Caco-2 (cell line): Measurements from ENCODE around the gene UBE2I. TPM values are rescaled to one million over a fixed set of nuclear protein-coding genes. Genes with fewer than 3 reads are reported as not detected.
A peak's percentile ranks its signal among the peaks of the same experiment; 100 is the strongest.

ENCODE experiments used
- BruUV-seq: library from RNA; stranded (reverse); fragments of 400-500 nt; replicated peaks from 2 replicates; lab custom pipeline; 2021; lab: Mats Ljungman, UMichigan
- CTCF ChIA-PET: fragments of 300-600 bp; sonication (Branson Sonifier 250); formaldehyde crosslinking; loops from one replicate; lab custom pipeline; 2022; ENCODE audit warnings: antibody characterized with exemption; lab: Charles Lee
- POLR2A ChIA-PET: fragments of 300-600 bp; sonication (Branson Sonifier 250); formaldehyde crosslinking; loops from one replicate; lab custom pipeline; 2022; ENCODE audit warnings: antibody characterized with exemption; lab: Charles Lee
- DNase-seq, 2 experiments: peaks; one replicate each; pipeline versions ENCODE4 v3.0.0 to v3.0.0-alpha.2; 2020 to 2022
- H3K27me3 ChIP-seq: replicated peaks from 2 replicates; pipeline ENCODE4 v1.6.0; 2011; ENCODE audit warnings: low read length; ENCODE audit not compliant: control insufficient read depth, insufficient read depth
- H3K36me3 ChIP-seq: 2 replicates; pipeline ENCODE4 v1.5.1; 2011; ENCODE audit warnings: low read length; ENCODE audit not compliant: control insufficient read depth, insufficient read depth
- H3K4me1 ChIP-seq: fragments of 250-450 bp; sonication (Bioruptor Pico); 2 replicates; pipeline ENCODE4 v1.5.1; 2020; ENCODE audit warnings: mild to moderate bottlenecking
- H3K4me3 ChIP-seq: 2 replicates; pipeline ENCODE4 v1.5.1; 2011; ENCODE audit warnings: low read depth, mild to moderate bottlenecking, control low read depth, low read length
- H3K9me3 ChIP-seq: fragments of 250-450 bp; sonication (Bioruptor Pico); 2 replicates; pipeline ENCODE4 v1.5.1; 2020; ENCODE audit warnings: mild to moderate bottlenecking, moderate library complexity
- H3K27ac Mint-ChIP-seq: one replicate; pipeline ENCODE4 v1.8.0; 2022; ENCODE audit warnings: mixed read lengths; ENCODE audit not compliant: unreplicated experiment
- H3K27me3 Mint-ChIP-seq: one replicate; pipeline ENCODE4 v1.8.0; 2022; ENCODE audit warnings: mixed read lengths; ENCODE audit not compliant: insufficient read depth, unreplicated experiment
- H3K36me3 Mint-ChIP-seq: one replicate; pipeline ENCODE4 v1.8.0; 2022; ENCODE audit warnings: mild to moderate bottlenecking, mixed read lengths; ENCODE audit not compliant: insufficient read depth, unreplicated experiment
- H3K4me1 Mint-ChIP-seq: one replicate; pipeline ENCODE4 v1.8.0; 2022; ENCODE audit warnings: low read depth, mixed read lengths; ENCODE audit not compliant: unreplicated experiment
- H3K4me3 Mint-ChIP-seq: one replicate; pipeline ENCODE4 v1.8.0; 2022; ENCODE audit warnings: mild to moderate bottlenecking, moderate library complexity, mixed read lengths; ENCODE audit not compliant: unreplicated experiment
- H3K9me3 Mint-ChIP-seq: one replicate; pipeline ENCODE4 v1.8.0; 2022; ENCODE audit warnings: mixed read lengths; ENCODE audit not compliant: unreplicated experiment
- CTCF ChIP-seq, 2 experiments: fragments of 200-600 bp in 1 of 2; IDR thresholded peaks; 1 replicate in 1 of 2; 2 replicates in 1 of 2; pipeline versions ENCODE4 v1.5.1 to v1.8.0; 2011 to 2022; ENCODE audit warnings: antibody characterized with exemption in 1 of 2, control low read depth in 1 of 2, inconsistent platforms in 1 of 2, low read depth in 1 of 2, low read length in 1 of 2, mild to moderate bottlenecking in 1 of 2, moderate library complexity in 1 of 2; ENCODE audit not compliant: insufficient read depth in 1 of 2, severe bottlenecking in 1 of 2, unreplicated experiment in 1 of 2
- intact Hi-C: fragments of 100-400 bp; cut with micrococcal nuclease; formaldehyde crosslinking; loops from one replicate; pipeline ENCODE4 v1.10.0; 2022; ENCODE audit not compliant: unreplicated experiment
- total RNA-seq: library from RNA; stranded (reverse); gene quantifications from 2 replicates; pipeline ENCODE4 v1.2.3, GENCODE V29; 2022

The UBE2I gene
- total RNA-seq, 1 experiment from 2014 or later: 178 TPM

GRCh38 chr16:1350691-1351090 is 41.3 kb downstream of the UBE2I start:
- Mint-ChIP-seq H3K27me3 (no peaks in the 10 kb centered on the region), H3K36me3 (peaks cover 28% of the 10 kb centered on the region), H3K27ac (no peak overlapping the region), H3K4me1 (peaks cover 11% of the 10 kb centered on the region), H3K9me3 (no peaks in the 10 kb centered on the region), H3K4me3 (peak overlapping the region; percentile 68)
- Histone ChIP-seq H3K27me3 (no peaks in the 10 kb centered on the region), H3K36me3 (no peaks in the 10 kb centered on the region; the same call in 1 of the 2 replicates), H3K9me3 (no peaks in the 10 kb centered on the region), H3K4me3 (peak overlapping the region; percentile 79), H3K4me1 (0 out of 2 replicates have a peak, but pooled peaks cover 3% of the 10 kb centered on the region)
- intact Hi-C loops: no loop called here
- no peak for DNase-seq
- no peak for TF ChIP-seq CTCF (IDR thresholded peaks at IDR 0.05; ENCODE audit: insufficient read depth in 1 of 2, low read depth in 1 of 2, low read length in 1 of 2, severe bottlenecking in 1 of 2, unreplicated experiment in 1 of 2)
- POLR2A ChIA-PET: no interaction called here
- no TSS peak for BruUV-seq
- CTCF ChIA-PET: interaction anchor here (0.7 kb wide), 1 partner anchor 13 kb away, joined by 3 read pairs; no protein-coding TSS in a partner anchor

- DNase-seq: no peak
- CTCF ChIA-PET: interaction anchor here (0.7 kb wide), 1 partner anchor 13 kb away, joined by 3 read pairs; no protein-coding TSS in a partner anchor
- intact Hi-C loops: no loop called here
- Histone ChIP-seq H3K27me3 (no peaks in the 10 kb centered on the region), H3K4me3 (peak overlapping the region; percentile 79), H3K36me3 (no peaks in the 10 kb centered on the region; the same call in 1 of the 2 replicates), H3K9me3 (no peaks in the 10 kb centered on the region), H3K4me1 (0 out of 2 replicates have a peak, but pooled peaks cover 3% of the 10 kb centered on the region)
- Mint-ChIP-seq H3K36me3 (peaks cover 28% of the 10 kb centered on the region), H3K9me3 (no peaks in the 10 kb centered on the region), H3K27ac (no peak overlapping the region), H3K27me3 (no peaks in the 10 kb centered on the region), H3K4me1 (peaks cover 11% of the 10 kb centered on the region), H3K4me3 (peak overlapping the region; percentile 68)
- no peak for TF ChIP-seq CTCF (IDR thresholded peaks at IDR 0.05; ENCODE audit: insufficient read depth in 1 of 2, low read depth in 1 of 2, low read length in 1 of 2, severe bottlenecking in 1 of 2, unreplicated experiment in 1 of 2)
- POLR2A ChIA-PET: interaction anchor here (0.6 kb wide), 1 partner anchor 9 kb away, joined by 6 read pairs; no protein-coding TSS in a partner anchor
- BruUV-seq: TSS peak; percentile 67
Measured at GRCh38 chr16:1351215-1351581, 41.8 kb downstream of the UBE2I start.

GRCh38 chr16:1351582-1352362 is 42.3 kb downstream of the UBE2I start, which contains the start of the genes GNPTG and TSR3:
Gene GNPTG, plus strand, starts transcription at chr16:1351931. Its CDS starts 35 bp downstream, at chr16:1351966.
Gene TSR3, minus strand, starts transcription at chr16:1351878. Its CDS starts 74 bp downstream, at chr16:1351804.
- no peaks in the 10 kb centered on the region for H3K27me3 Mint-ChIP-seq

More at GRCh38 chr16:1351582-1352362, 42.3 kb downstream of the UBE2I start, which contains the start of the genes GNPTG and TSR3:
- ChIA-PET POLR2A (interaction anchor here (0.6 kb wide), 1 partner anchor 9 kb away, joined by 6 read pairs; no protein-coding TSS in a partner anchor), CTCF (interaction anchor here (0.7 kb wide), 1 partner anchor 12 kb away, joined by 3 read pairs; no protein-coding TSS in a partner anchor)
- TF ChIP-seq CTCF (IDR thresholded peaks at IDR 0.05; ENCODE audit: insufficient read depth in 1 of 2, low read depth in 1 of 2, low read length in 1 of 2, severe bottlenecking in 1 of 2, unreplicated experiment in 1 of 2): no peak
- H3K27ac Mint-ChIP-seq: peak within 1 kb of the TSS; percentile 30
- Histone ChIP-seq H3K36me3 (no peaks in the 10 kb centered on the region; the same call in 1 of the 2 replicates), H3K27me3 (no peaks in the 10 kb centered on the region), H3K4me1 (0 out of 2 replicates have a peak, but pooled peaks cover 3% of the 10 kb centered on the region), H3K4me3 (peak within 1 kb of the TSS; percentile 79), H3K9me3 (no peaks in the 10 kb centered on the region)
- peaks cover 32% of the 10 kb centered on the region for H3K36me3 Mint-ChIP-seq
- H3K9me3 Mint-ChIP-seq: no peaks in the 10 kb centered on the region
- BruUV-seq: no TSS peak
- intact Hi-C loops: no loop called here
- peak; percentile 80 to 89 for DNase-seq
- H3K4me1 Mint-ChIP-seq: peaks cover 11% of the 10 kb centered on the region
- H3K4me3 Mint-ChIP-seq: peak within 1 kb of the TSS; percentile 68
